Loucy (cell line): Measurements from ENCODE around the gene PIAS1.

Source experiments
- H2AFZ ChIP-seq: fragments of 200-600 bp; sonication (generic); 2 replicates; pipeline ENCODE4 v1.6.0; 2016; ENCODE audit warnings: antibody characterized with exemption, mild to moderate bottlenecking, low read length, moderate library complexity
- H3F3A ChIP-seq: fragments of 200-600 bp; 2 replicates; pipeline ENCODE4 v1.6.0; 2016; ENCODE audit warnings: antibody characterized with exemption, low read depth, mild to moderate bottlenecking
- H3K27me3 ChIP-seq: fragments of 200-600 bp; sonication (generic); 2 replicates; pipeline ENCODE4 v1.6.1; 2014; ENCODE audit warnings: low read length, mild to moderate bottlenecking; ENCODE audit not compliant: insufficient read depth, poor library complexity, severe bottlenecking
- H3K36me3 ChIP-seq: fragments of 200-600 bp; sonication (generic); 2 replicates; pipeline ENCODE4 v1.6.1; 2016; ENCODE audit warnings: low read length; ENCODE audit not compliant: insufficient read depth
- H3K4me1 ChIP-seq: fragments of 200-600 bp; sonication (generic); 2 replicates; pipeline ENCODE4 v1.5.1; 2014; ENCODE audit warnings: low read length, mild to moderate bottlenecking; ENCODE audit not compliant: insufficient read depth, poor library complexity, severe bottlenecking
- H3K4me2 ChIP-seq: fragments of 200-600 bp; sonication (generic); 2 replicates; pipeline ENCODE4 v1.6.0; 2014; ENCODE audit warnings: antibody characterized with exemption, low read length, low read depth, mild to moderate bottlenecking; ENCODE audit not compliant: poor library complexity, severe bottlenecking
- H3K4me3 ChIP-seq: fragments of 200-600 bp; sonication (generic); 2 replicates; pipeline ENCODE4 v1.5.1; 2014; ENCODE audit warnings: low read length, mild to moderate bottlenecking, mixed read lengths; ENCODE audit not compliant: poor library complexity, severe bottlenecking
- H3K79me2 ChIP-seq: fragments of 200-600 bp; sonication (generic); 2 replicates; pipeline ENCODE4 v1.6.1; 2014; ENCODE audit warnings: low read length; ENCODE audit not compliant: insufficient read depth
- H3K9ac ChIP-seq: fragments of 200-600 bp; sonication (generic); 2 replicates; pipeline ENCODE4 v1.6.0; 2014; ENCODE audit warnings: mild to moderate bottlenecking, low read depth, low read length, moderate library complexity; ENCODE audit not compliant: poor library complexity, severe bottlenecking
- H3K9me2 ChIP-seq: fragments of 200-600 bp; sonication (generic); replicated peaks from 2 replicates; pipeline ENCODE4 v1.6.1; 2016; ENCODE audit warnings: low read depth, low read length, mixed read lengths
- H3K9me3 ChIP-seq: fragments of 200-600 bp; sonication (generic); 2 replicates; pipeline ENCODE4 v1.6.1; 2014; ENCODE audit warnings: mild to moderate bottlenecking, antibody characterized with exemption, low read length, low read depth; ENCODE audit not compliant: insufficient read depth
- H4K20me1 ChIP-seq: fragments of 200-600 bp; sonication (generic); 2 replicates; pipeline ENCODE4 v1.6.0; 2014; ENCODE audit warnings: antibody characterized with exemption, low read length, mild to moderate bottlenecking; ENCODE audit not compliant: insufficient read depth, poor library complexity, severe bottlenecking
- EZH2phosphoT487 ChIP-seq: fragments of 200-600 bp; IDR thresholded peaks from 2 replicates; pipeline ENCODE4 v1.6.1; 2018; ENCODE audit warnings: antibody characterized with exemption, mild to moderate bottlenecking, moderate library complexity, borderline replicate concordance
- TF ChIP-seq, protein P1 (sequence below): fragments of 200-600 bp; sonication (generic); conservative IDR thresholded peaks from 2 replicates; pipeline ENCODE4 v1.5.1; 2014; ENCODE audit warnings: mild to moderate bottlenecking, antibody characterized with exemption, low read length

The PIAS1 gene

DNA sequence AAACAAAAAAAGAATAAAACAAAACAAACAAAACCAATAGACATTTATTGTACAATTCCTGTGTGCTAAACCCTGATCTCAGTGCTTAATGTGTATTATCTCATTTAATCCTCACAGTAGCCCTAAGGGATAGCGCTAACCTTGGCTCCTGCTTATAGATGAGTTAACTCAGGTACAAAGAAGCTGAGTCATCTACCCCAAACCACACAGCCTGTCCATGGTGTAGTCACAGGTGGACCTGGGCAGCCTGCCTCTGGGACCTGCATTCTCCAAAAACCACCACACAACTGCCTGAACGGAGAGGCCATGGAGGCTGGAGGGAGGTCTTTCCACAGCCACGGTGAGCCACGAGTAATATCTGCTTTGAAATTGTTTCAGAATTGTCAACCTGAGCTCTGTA is 180.9 kb downstream of the PIAS1 start:
- Histone ChIP-seq H3F3A (no peaks in the 10 kb centered on the region), H3K4me2 (no peak overlapping the region), H3K79me2 (no peaks in the 10 kb centered on the region), H3K9me3 (no peaks in the 10 kb centered on the region), H3K4me3 (no peak overlapping the region), H3K9ac (no peak overlapping the region), H3K4me1 (no peaks in the 10 kb centered on the region), H3K36me3 (no peaks in the 10 kb centered on the region), H3K27me3 (no peaks in the 10 kb centered on the region), H3K9me2 (no peaks in the 10 kb centered on the region), H2AFZ (no peak overlapping the region), H4K20me1 (no peaks in the 10 kb centered on the region)
- TF ChIP-seq, protein P1, sequence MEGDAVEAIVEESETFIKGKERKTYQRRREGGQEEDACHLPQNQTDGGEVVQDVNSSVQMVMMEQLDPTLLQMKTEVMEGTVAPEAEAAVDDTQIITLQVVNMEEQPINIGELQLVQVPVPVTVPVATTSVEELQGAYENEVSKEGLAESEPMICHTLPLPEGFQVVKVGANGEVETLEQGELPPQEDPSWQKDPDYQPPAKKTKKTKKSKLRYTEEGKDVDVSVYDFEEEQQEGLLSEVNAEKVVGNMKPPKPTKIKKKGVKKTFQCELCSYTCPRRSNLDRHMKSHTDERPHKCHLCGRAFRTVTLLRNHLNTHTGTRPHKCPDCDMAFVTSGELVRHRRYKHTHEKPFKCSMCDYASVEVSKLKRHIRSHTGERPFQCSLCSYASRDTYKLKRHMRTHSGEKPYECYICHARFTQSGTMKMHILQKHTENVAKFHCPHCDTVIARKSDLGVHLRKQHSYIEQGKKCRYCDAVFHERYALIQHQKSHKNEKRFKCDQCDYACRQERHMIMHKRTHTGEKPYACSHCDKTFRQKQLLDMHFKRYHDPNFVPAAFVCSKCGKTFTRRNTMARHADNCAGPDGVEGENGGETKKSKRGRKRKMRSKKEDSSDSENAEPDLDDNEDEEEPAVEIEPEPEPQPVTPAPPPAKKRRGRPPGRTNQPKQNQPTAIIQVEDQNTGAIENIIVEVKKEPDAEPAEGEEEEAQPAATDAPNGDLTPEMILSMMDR = no peak
- TF ChIP-seq EZH2phosphoT487 = no peak

DNA sequence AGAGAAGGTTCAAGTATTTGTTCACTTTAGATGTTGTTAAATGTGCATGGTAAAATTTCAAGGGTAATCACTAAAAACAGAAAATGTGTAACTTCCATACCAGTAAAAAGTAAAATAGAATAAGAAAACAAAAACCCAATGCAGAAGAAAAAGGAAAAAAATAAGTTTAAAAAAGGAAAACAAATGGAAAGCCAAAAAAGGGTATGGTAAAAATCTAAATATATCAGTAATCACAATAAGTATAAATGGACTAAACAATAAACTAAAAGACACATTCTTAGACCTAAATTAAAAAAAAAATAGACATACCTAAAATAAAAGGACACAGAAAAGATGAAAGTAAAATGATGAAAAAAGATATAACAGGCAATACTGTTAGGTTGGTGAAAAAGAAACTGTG is 184.9 kb downstream of the PIAS1 start:
- no peak overlapping the region for H3K4me2 ChIP-seq
- H3K9me2 ChIP-seq = no peaks in the 10 kb centered on the region
- H3K4me3 ChIP-seq = no peak overlapping the region
- H3F3A ChIP-seq = no peaks in the 10 kb centered on the region
- H4K20me1 ChIP-seq = no peaks in the 10 kb centered on the region
- H2AFZ ChIP-seq = no peak overlapping the region
- H3K9ac ChIP-seq = no peak overlapping the region
- H3K4me1 ChIP-seq = no peaks in the 10 kb centered on the region
- H3K27me3 ChIP-seq = no peaks in the 10 kb centered on the region
- no peaks in the 10 kb centered on the region for H3K36me3 ChIP-seq
- no peaks in the 10 kb centered on the region for H3K79me2 ChIP-seq
- TF ChIP-seq EZH2phosphoT487 = no peak
- TF ChIP-seq, protein P1 = no peak
- 0 out of 2 replicates have a peak, but pooled peaks cover under 1% of the 10 kb centered on the region for H3K9me3 ChIP-seq

DNA sequence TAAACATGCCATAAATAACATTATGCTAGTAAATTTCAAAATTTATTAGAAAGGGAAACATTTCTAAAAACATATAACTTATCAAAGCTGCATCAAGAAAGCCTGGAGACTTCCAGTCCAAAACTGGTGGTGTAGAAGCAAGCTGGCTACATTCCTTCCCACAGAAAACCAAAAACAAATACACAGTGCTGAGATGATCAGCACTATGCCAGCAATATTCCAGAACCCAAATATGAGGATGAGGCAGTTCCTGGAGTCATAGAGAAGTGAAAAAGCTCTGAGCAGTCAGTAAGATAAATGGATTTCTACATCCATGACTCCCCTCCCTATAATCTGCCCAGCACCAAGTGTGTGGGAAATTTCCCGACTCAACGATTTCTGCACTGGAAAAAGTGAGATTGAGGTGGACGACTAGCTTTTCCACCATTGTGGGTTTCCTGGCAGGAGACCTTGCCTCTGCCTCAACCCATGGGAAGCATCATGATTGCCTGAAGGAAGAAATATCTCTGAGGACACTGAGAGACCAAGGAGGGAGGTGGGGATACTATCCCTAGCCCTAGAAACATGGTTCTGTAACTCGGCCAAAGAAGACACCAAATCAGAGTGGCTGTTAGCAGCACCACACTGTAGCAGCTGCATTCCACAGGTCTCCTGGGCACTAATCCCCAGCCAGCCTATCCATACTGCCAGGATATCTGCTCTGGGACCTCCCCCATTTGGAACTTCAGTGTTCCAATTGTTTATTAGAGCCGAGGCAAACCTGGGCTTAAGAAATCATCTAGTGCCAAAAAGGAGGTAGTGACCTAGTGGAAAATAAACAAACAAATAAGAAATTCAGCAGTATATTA is 187.2 kb downstream of the PIAS1 start:
- Histone ChIP-seq H3K79me2 (no peaks in the 10 kb centered on the region), H4K20me1 (no peaks in the 10 kb centered on the region), H3K9me2 (no peaks in the 10 kb centered on the region), H3K4me2 (no peak overlapping the region), H3K4me3 (no peak overlapping the region), H3K9ac (no peak overlapping the region), H3K4me1 (no peaks in the 10 kb centered on the region), H2AFZ (no peak overlapping the region), H3F3A (no peaks in the 10 kb centered on the region), H3K9me3 (peaks cover 7% of the 10 kb centered on the region; the same call in 1 of the 2 replicates), H3K36me3 (no peaks in the 10 kb centered on the region), H3K27me3 (no peaks in the 10 kb centered on the region)
- no peak for TF ChIP-seq EZH2phosphoT487
- TF ChIP-seq, protein P1 = no peak
